Activated CD4-positive, alpha-beta memory T cell treated with anti-CD3 and anti-CD28 coated beads for 36 hours (primary cell): ENCODE data around the gene NAA25. TPM values are rescaled to one million over a fixed set of nuclear protein-coding genes. Genes with fewer than 3 reads are reported as not detected.
"Not testable (repeated sequence)": the region's sequence is repeated elsewhere in the genome, so short reads cannot be mapped to it uniquely, and the experiment has no call there.

Experiments
- CTCF ChIA-PET: fragments of 350-600 bp; sonication (Branson Sonifier 250); formaldehyde crosslinking; loops from one replicate; lab custom pipeline; 2021; ENCODE audit warnings: antibody characterized with exemption, inconsistent platforms; lab: Charles Lee
- POLR2A ChIA-PET: fragments of 350-600 bp; sonication (Branson Sonifier 250); formaldehyde crosslinking; loops from one replicate; lab custom pipeline; 2021; ENCODE audit warnings: antibody characterized with exemption; lab: Charles Lee
- DNase-seq: peaks from one replicate; pipeline ENCODE4 v3.0.0-alpha.2; 2020
- H3K27ac Mint-ChIP-seq: one replicate; pipeline ENCODE4 v1.8.0; 2021; ENCODE audit warnings: mixed read lengths
- H3K27me3 Mint-ChIP-seq: one replicate; pipeline ENCODE4 v1.8.0; 2021; ENCODE audit warnings: mixed read lengths
- H3K36me3 Mint-ChIP-seq: one replicate; pipeline ENCODE4 v1.8.0; 2021; ENCODE audit warnings: mixed read lengths
- H3K4me1 Mint-ChIP-seq: one replicate; pipeline ENCODE4 v1.8.0; 2021; ENCODE audit warnings: low read depth, mixed read lengths
- H3K4me3 Mint-ChIP-seq: one replicate; pipeline ENCODE4 v1.8.0; 2021; ENCODE audit warnings: mild to moderate bottlenecking, mixed read lengths
- H3K9me3 Mint-ChIP-seq: one replicate; pipeline ENCODE4 v1.8.0; 2021; ENCODE audit warnings: mixed read lengths
- intact Hi-C: fragments of 100-400 bp; cut with micrococcal nuclease; formaldehyde crosslinking; loops from one replicate; pipeline ENCODE4 v1.15.1; 2023
- total RNA-seq, 2 experiments: library from RNA; stranded (reverse); gene quantifications; one replicate each; pipeline ENCODE4 v1.2.3, GENCODE V29; 2021

NAA25 gene
- total RNA-seq, 2 experiments from 2014 or later = 41.7 to 43.3 TPM

GRCh38 chr12:112015938-112016337, 92.6 kb downstream of the NAA25 start:
- Mint-ChIP-seq H3K27ac (peak overlapping the region; percentile 60), H3K27me3 (no peaks in the 10 kb centered on the region), H3K4me1 (peaks cover 57% of the 10 kb centered on the region), H3K36me3 (peaks cover 38% of the 10 kb centered on the region), H3K9me3 (peaks cover 7% of the 10 kb centered on the region), H3K4me3 (peak overlapping the region; percentile 6)
- DNase-seq = no peak
- ChIA-PET CTCF (interaction anchor here (1.0 to 1.2 kb wide), 3 partner anchors 13 to 72 kb away, joined by 3 to 4 read pairs (median 3); no protein-coding TSS in a partner anchor), POLR2A (interaction anchor here (0.7 kb wide), 1 partner anchor 12 kb away, joined by 3 read pairs; no protein-coding TSS in a partner anchor)
- intact Hi-C loops = loop anchor here (10.0 kb wide), 1 partner anchor 421 kb away; the partner anchor contains the start of gene ATXN2

DNA sequence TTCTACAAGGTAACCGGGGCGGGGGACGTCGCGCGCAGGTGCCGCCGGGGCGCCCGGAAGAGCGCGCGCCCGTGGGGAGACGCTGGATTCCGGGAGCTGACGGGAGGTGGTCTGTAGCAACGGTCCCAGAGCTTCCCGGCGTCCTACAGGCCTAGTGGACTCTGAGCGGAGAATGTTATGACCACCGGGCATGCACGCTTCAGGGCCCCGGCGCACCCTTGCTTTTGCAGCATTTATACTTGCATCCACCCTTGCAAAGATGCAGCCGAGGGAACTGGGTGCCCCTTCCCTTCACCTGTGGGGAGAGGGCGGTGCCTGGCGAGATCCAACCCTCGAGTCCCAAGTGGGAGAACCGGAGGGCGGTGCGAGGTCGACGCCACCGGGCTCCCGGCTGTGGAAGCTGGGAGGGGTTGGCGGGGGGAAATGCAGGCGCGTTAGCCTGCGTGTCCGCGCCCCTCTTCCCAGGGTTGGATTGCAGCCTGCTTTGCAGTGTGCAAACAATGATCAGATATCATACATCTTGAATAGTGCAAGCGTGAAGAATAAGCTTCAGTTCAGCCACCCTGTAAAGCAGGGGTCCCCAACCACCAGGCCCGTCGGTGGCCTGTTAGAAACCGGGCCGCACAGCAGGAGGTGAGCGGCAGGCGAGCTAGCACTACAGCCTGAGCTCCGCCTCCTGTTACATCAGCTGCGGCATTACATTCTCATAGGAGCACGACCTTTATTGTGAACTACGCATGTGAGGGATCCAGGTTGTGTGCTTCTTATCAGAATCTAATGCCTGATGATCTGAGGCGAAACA, 94.8 kb downstream of the NAA25 start:
- Mint-ChIP-seq H3K4me1 (peaks cover 57% of the 10 kb centered on the region), H3K4me3 (peak overlapping the region; percentile 97), H3K27ac (peak overlapping the region; percentile 99), H3K9me3 (peaks cover 7% of the 10 kb centered on the region), H3K36me3 (peaks cover 37% of the 10 kb centered on the region), H3K27me3 (no peaks in the 10 kb centered on the region)
- intact Hi-C loops = loop anchor here (1.0 to 10.0 kb wide), 11 partner anchors 13 to 419 kb away; partner anchors contain the start of genes ATXN2, MAPKAPK5, RPL6 and TRAFD1
- DNase-seq = peak; percentile 83
- ChIA-PET POLR2A (interaction anchor here (0.9 to 3.7 kb wide), 15 partner anchors 10 to 328 kb away, joined by 3 to 44 read pairs (median 4); partner anchors contain the start of genes ACAD10, BRAP, MAPKAPK5 and NAA25), CTCF (interaction anchor here (0.6 to 2.9 kb wide), 25 partner anchors 8 to 201 kb away, joined by 3 to 35 read pairs (median 3); no protein-coding TSS in a partner anchor)

GRCh38 chr12:112012775-112013600, 95.6 kb downstream of the NAA25 start, which contains the start of the genes ERP29 and TMEM116:
TSS of gene ERP29 (plus strand) at chr12:112013426. CDS start at chr12:112013466, 40 bp downstream.
TSS of gene TMEM116 (minus strand) at chr12:112013165. CDS start at chr12:112005270, 7,895 bp downstream.
- intact Hi-C loops = loop anchor here (1.0 to 10.0 kb wide), 9 partner anchors 12 to 418 kb away; partner anchors contain the start of genes ATXN2, MAPKAPK5 and RPL6
- H3K4me3 Mint-ChIP-seq = peak within 1 kb of the TSS; percentile 97
- no peaks in the 10 kb centered on the region for H3K27me3 Mint-ChIP-seq
- peak within 1 kb of the TSS; percentile 99 for H3K27ac Mint-ChIP-seq
- DNase-seq = peak; percentile 100
- peaks cover 35% of the 10 kb centered on the region for H3K36me3 Mint-ChIP-seq
- peaks cover 7% of the 10 kb centered on the region for H3K9me3 Mint-ChIP-seq
- POLR2A ChIA-PET = interaction anchor here (1.0 to 3.7 kb wide), 8 partner anchors 10 to 328 kb away, joined by 3 to 44 read pairs (median 7); partner anchors contain the start of genes ACAD10, BRAP, MAPKAPK5 and NAA25
- peaks cover 49% of the 10 kb centered on the region for H3K4me1 Mint-ChIP-seq
- CTCF ChIA-PET = interaction anchor here (0.8 to 2.9 kb wide), 18 partner anchors 9 to 187 kb away, joined by 3 to 35 read pairs (median 4); no protein-coding TSS in a partner anchor

DNA sequence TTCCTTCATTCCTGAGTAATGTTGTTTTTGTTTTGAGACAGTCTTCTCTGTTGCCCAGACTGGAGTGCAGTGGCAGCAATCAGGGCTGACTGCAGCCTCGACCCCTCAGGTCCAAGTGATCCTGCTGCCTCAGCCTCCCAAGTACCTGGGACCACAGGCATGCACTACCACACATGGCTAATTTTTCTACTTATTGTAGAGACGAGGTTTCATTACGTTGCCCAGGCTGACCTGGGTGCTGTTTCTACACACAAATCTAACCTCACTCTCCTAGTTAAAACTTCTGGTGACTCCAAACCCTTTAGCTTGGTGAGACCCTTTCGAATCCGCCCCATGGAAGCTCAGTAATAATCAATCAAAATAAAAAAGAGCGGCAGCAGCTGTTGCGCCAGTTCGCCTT, 96.9 kb downstream of the NAA25 start:
- peaks cover 45% of the 10 kb centered on the region for H3K4me1 Mint-ChIP-seq
- peaks cover 34% of the 10 kb centered on the region for H3K36me3 Mint-ChIP-seq
- H3K9me3 Mint-ChIP-seq = peaks cover 7% of the 10 kb centered on the region
- intact Hi-C loops = loop anchor here (1.0 to 10.0 kb wide), 6 partner anchors 66 to 417 kb away; partner anchors contain the start of genes ATXN2 and MAPKAPK5
- H3K27ac Mint-ChIP-seq = peak overlapping the region; percentile 99
- DNase-seq = no peak
- peak overlapping the region; percentile 97 for H3K4me3 Mint-ChIP-seq
- POLR2A ChIA-PET = interaction anchor here (2.8 to 3.7 kb wide), 2 partner anchors 9 to 170 kb away, joined by 10 to 44 read pairs; partner anchors contain the start of gene MAPKAPK5
- CTCF ChIA-PET = interaction anchor here (0.8 to 1.6 kb wide), 5 partner anchors 10 to 68 kb away, joined by 3 to 7 read pairs (median 3); no protein-coding TSS in a partner anchor
- no peaks in the 10 kb centered on the region for H3K27me3 Mint-ChIP-seq

DNA sequence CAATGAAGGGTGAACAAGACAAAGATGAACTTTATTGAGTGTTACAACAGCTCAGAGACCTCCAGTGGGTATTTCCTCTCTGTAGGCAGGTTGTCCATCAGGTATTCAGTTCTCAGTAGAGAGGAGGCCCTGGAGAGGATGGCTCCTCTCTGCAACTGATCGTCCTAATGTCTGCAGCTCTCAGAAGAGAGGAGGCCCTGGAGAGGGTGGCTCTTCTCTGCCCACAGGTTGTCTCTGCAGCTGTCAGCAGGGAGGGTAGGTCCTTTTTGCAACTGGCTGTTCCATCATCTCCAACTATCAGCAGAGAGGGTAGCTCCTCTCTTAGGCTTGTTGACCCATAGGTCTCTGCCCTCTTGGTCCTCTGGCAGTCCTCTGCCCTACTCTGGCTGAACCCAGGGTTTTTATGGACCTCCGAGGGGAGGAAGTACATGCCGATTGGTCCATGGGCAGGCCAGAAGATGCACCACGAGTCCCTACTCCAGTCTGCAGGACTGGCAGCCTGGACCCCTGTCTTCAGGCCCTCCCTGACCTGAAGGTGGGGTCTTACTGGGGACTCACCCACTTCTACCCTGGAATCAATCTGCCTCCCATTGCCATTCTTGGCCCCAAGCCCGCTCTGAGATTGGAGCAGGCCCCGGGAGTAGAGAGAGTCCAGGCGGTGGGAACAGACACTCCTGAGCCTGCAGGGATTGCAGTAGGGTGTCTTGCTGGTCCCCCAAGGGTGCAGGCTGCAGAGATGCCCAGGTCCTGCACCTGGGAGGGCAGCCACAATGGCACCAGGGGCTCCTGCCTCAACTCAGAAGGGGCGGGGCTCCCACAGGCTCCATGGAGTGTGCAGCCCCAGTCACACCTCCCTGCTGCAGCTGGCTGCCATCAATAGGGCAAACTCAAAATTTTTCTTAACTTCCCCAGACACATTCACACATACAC, 97.9 kb downstream of the NAA25 start:
- Mint-ChIP-seq H3K4me3 (peak overlapping the region; percentile 97), H3K27me3 (no peaks in the 10 kb centered on the region), H3K27ac (peak overlapping the region; percentile 99), H3K9me3 (peaks cover under 1% of the 10 kb centered on the region), H3K36me3 (peaks cover 26% of the 10 kb centered on the region), H3K4me1 (peaks cover 47% of the 10 kb centered on the region)
- intact Hi-C loops = loop anchor here (5.0 to 10.0 kb wide), 4 partner anchors 67 to 416 kb away; partner anchors contain the start of genes ATXN2 and MAPKAPK5
- no peak for DNase-seq
- POLR2A ChIA-PET = interaction anchor here (1.2 kb wide), 1 partner anchor 66 kb away, joined by 3 read pairs; no protein-coding TSS in a partner anchor
- CTCF ChIA-PET = interaction anchor here (0.6 to 1.0 kb wide), 2 partner anchors 9 to 10 kb away, joined by 3 read pairs; no protein-coding TSS in a partner anchor

DNA sequence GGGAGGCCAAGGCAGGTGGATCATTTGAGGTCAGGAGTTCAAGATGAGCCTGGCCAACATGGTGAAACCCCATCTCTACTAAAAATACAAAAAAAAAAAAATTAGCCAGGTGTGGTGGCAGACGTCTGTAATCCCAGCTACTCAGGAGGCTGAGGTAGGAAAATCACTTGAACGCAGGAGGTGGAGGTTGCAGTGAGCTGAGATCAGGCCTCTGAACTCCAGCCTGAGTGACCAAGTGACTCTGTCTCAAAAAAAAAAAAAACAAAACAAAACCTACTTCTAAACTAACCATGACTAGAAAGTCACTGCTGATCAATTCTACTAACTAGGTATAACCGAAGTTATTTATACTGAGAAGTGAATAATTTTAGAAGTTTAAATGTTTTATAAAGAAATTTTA, 99.0 kb downstream of the NAA25 start:
- CTCF ChIA-PET = interaction anchor here (0.6 to 1.0 kb wide), 2 partner anchors 8 to 11 kb away, joined by 3 read pairs; no protein-coding TSS in a partner anchor
- POLR2A ChIA-PET, DNase-seq, H3K9me3 Mint-ChIP-seq, intact Hi-C loops, H3K27me3 Mint-ChIP-seq, H3K27ac Mint-ChIP-seq, H3K4me3 Mint-ChIP-seq: not testable (repeated sequence)
- Mint-ChIP-seq H3K36me3 (peaks cover 21% of the 10 kb centered on the region), H3K4me1 (peaks cover 47% of the 10 kb centered on the region)

DNA sequence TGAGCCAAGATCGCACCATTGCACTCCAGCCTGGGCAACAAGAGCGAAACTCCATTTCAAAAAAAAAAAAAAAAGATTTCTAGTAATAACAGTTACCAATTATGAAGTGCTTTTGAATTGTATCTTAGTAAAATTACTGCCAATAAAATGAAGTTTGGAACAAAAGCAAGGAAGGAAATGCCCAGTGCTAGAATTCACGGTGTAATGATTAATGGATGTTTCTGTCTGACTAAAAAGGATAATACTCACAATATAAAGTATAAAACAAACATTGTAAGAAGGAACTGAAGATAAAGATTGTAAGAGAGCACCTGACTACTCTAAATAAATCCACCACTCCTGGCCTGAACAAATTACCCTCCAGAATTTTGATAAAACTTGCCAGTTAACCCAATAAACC, 99.7 kb downstream of the NAA25 start:
- peaks cover 17% of the 10 kb centered on the region for H3K36me3 Mint-ChIP-seq
- DNase-seq = no peak
- POLR2A ChIA-PET = no interaction called here

GRCh38 chr12:112007945-112008344, 100.6 kb downstream of the NAA25 start:
- DNase-seq = no peak
- intact Hi-C loops = no loop called here
- H3K4me1 Mint-ChIP-seq = peaks cover 44% of the 10 kb centered on the region
- no peak overlapping the region for H3K27ac Mint-ChIP-seq
- ChIA-PET POLR2A (no interaction called here), CTCF (no interaction called here)
- H3K9me3 Mint-ChIP-seq = no peaks in the 10 kb centered on the region
- H3K4me3 Mint-ChIP-seq = no peak overlapping the region
- peaks cover 17% of the 10 kb centered on the region for H3K36me3 Mint-ChIP-seq
- H3K27me3 Mint-ChIP-seq = no peaks in the 10 kb centered on the region

More for the DNA sequence above, 99.7 kb downstream of the NAA25 start:
- H3K27ac Mint-ChIP-seq = no peak overlapping the region
- peaks cover 42% of the 10 kb centered on the region for H3K4me1 Mint-ChIP-seq
- CTCF ChIA-PET = no interaction called here
- H3K4me3 Mint-ChIP-seq = no peak overlapping the region
- intact Hi-C loops = no loop called here
- H3K27me3 Mint-ChIP-seq = no peaks in the 10 kb centered on the region
- H3K9me3 Mint-ChIP-seq = no peaks in the 10 kb centered on the region

- no peaks in the 10 kb centered on the region for H3K27me3 Mint-ChIP-seq
- H3K4me3 Mint-ChIP-seq = no peak overlapping the region
- ChIA-PET POLR2A (no interaction called here), CTCF (no interaction called here)
- H3K9me3 Mint-ChIP-seq = no peaks in the 10 kb centered on the region
- H3K27ac Mint-ChIP-seq = no peak overlapping the region
- no peak for DNase-seq
- peaks cover 51% of the 10 kb centered on the region for H3K4me1 Mint-ChIP-seq
- intact Hi-C loops = no loop called here
- peaks cover 1% of the 10 kb centered on the region for H3K36me3 Mint-ChIP-seq
These were observed 102.9 kb downstream of the NAA25 start for GRCh38 chr12:112005419-112006395.
